Effector CD4-positive, alpha-beta T cell (primary cell): Measurements from ENCODE around the gene TBC1D13.
"Not testable (repeated sequence)": the region's sequence is repeated elsewhere in the genome, so short reads cannot be mapped to it uniquely, and the experiment has no call there.

ENCODE experiments used
- DNase-seq: peaks from one replicate; pipeline ENCODE4 v3.0.0-alpha.2; 2020

The TBC1D13 gene

GRCh38 chr9:128821584-128822406 lies 34.7 kb downstream of the TBC1D13 start:
- no peak for DNase-seq

GRCh38 chr9:128822407-128823042 lies 35.5 kb downstream of the TBC1D13 start:
- DNase-seq: no peak

GRCh38 chr9:128823362-128823902 lies 36.4 kb downstream of the TBC1D13 start:
- DNase-seq: no peak

- DNase-seq: no peak
These were observed 36.9 kb downstream of the TBC1D13 start for GRCh38 chr9:128823903-128824406.

GRCh38 chr9:128824911-128825310 lies 37.9 kb downstream of the TBC1D13 start:
- no peak for DNase-seq

GRCh38 chr9:128825923-128826700 lies 39.1 kb downstream of the TBC1D13 start:
- DNase-seq: no peak

- no peak for DNase-seq
These were observed 41.2 kb downstream of the TBC1D13 start for GRCh38 chr9:128828267-128828666.

GRCh38 chr9:128828719-128829452 lies 41.8 kb downstream of the TBC1D13 start:
- no peak for DNase-seq

GRCh38 chr9:128829477-128830251 lies 42.6 kb downstream of the TBC1D13 start, which contains the start of gene SPOUT1:
Gene SPOUT1, minus strand, starts transcription at chr9:128829794. Its CDS starts 14 bp downstream, at chr9:128829780.
- peak; percentile 88 for DNase-seq

- no peak for DNase-seq
These were observed 46.6 kb downstream of the TBC1D13 start for GRCh38 chr9:128833696-128834095.

GRCh38 chr9:128835246-128836210 lies 48.5 kb downstream of the TBC1D13 start:
- DNase-seq: no peak

GRCh38 chr9:128836509-128837145 lies 49.6 kb downstream of the TBC1D13 start:
- no peak for DNase-seq

- DNase-seq: no peak
These were observed 51.3 kb downstream of the TBC1D13 start for GRCh38 chr9:128838338-128838737.

- no peak for DNase-seq
These were observed 53.5 kb downstream of the TBC1D13 start for GRCh38 chr9:128840524-128840923.

- no peak for DNase-seq
These were observed 54.8 kb downstream of the TBC1D13 start for GRCh38 chr9:128841694-128842492.

GRCh38 chr9:128843171-128843570 lies 56.1 kb downstream of the TBC1D13 start:
- not testable (repeated sequence) for DNase-seq

GRCh38 chr9:128845186-128845931 lies 58.3 kb downstream of the TBC1D13 start:
- no peak for DNase-seq

GRCh38 chr9:128846680-128847030 lies 59.6 kb downstream of the TBC1D13 start:
- no peak for DNase-seq
